ENCODE results near the gene OR51S1.
"Not testable (repeated sequence)": the region's sequence is repeated elsewhere in the genome, so short reads cannot be mapped to it uniquely, and the experiment has no call there.

- not testable (repeated sequence) for TF ChIP-seq CTCF, POLR2A, EP300 (IDR thresholded peaks at IDR 0.05)
Measured at GRCh38 chr11:4801316-4801715, 47.7 kb downstream of the OR51S1 start.

Measured in sigmoid colon (tissue), 4 donors.